ENCODE data around the gene RNASE13. TPM values are rescaled to one million over a fixed set of nuclear protein-coding genes. Genes with fewer than 3 reads are reported as not detected.

Gene RNASE13
- total and polyA plus RNA-seq, 2 experiments from 2014 or later = not detected

DNA sequence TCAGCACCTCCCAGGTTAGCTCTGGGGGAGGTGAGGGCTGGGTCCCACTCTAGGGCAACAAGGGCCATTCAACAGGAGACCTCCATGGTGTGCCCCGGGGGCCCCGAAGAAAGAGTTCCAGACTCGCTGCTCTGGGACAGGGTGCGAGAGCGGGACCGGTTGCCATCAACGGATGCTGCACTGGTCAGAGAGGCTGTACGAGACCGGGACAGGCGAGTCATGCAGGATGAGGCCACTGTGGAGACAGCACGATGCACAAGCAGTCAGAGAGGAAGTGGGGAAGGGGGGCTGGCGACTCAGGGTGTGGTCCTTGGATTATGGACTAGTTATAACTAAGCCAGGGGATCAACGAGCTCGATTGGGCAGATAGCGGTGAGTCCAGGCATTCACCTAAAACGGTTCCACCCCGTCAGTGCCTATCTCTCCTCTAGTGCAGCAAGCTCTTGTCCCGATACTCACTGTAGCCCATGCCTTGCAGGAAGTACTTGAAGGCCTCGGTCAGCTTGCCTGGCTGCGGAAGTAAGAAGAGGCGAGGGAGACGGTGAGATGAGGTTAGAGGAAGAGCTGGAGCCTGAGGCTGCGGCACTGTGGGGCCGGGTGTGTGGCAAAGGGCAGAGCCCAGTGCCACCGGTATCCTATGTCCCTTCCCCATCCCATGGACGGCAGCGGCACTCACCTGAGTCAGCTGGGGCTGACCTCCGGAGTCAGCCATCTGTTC lies 16.9 kb downstream of the RNASE13 start (continued):
- no peak for TF ChIP-seq ZNF462 (CRISPR knock-in tag; IDR thresholded peaks at IDR 0.05)
- no peak for TF ChIP-seq EZH2phosphoT487 (IDR thresholded peaks at IDR 0.05; ENCODE audit: unreplicated experiment)
- TF ChIP-seq CREB1 (CRISPR knock-in tag; IDR thresholded peaks at IDR 0.05; ENCODE audit: low read depth) = no peak
- TF ChIP-seq CTCF (conservative IDR thresholded peaks at IDR 0.05; ENCODE audit: low read depth in 2 of 2) = no peak

DNA sequence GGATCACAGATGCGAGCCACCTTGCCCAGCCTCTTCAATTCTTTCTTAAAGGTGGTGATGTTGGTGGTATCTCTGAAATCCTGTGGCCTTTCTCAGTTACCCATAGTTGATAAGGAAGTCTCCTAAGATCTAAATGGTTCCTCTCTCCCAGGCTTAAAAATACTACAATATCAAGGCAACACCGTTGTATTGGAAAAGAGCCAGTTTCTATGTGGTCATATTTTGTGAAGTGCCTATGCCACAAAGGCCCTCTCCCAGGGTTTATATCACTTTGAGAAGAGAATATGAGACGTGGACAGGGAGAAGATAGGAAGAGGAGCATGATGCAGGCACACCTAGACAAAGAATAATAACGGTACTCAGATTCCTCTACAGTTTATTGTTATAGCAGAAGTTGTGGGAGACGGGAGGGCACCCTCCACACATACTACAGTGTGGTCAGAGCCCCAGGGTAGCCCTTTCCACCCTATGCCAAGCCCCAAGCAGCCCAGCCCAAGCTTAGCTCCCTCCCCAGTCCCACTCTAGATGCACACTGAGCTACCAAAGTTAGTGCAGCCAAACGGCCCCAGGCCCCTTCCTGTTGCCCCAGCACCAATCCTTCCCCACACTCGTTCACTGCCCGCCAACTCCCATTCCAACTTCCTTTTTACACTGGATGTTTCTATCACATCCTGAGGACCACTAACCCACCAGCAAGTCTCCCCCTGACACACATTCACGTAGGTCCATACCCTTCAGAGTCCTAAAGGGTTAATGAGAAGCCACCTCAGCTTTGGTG lies 18.0 kb downstream of the RNASE13 start:
- Mint-ChIP-seq H3K4me3 (no peak overlapping the region), H3K36me3 (ENCODE audit: low read depth) (peaks cover 10% of the 10 kb centered on the region), H3K27me3 (ENCODE audit: insufficient read depth, low read depth, poor library complexity) (peaks cover 7% of the 10 kb centered on the region), H3K4me1 (peaks cover 9% of the 10 kb centered on the region), H3K27ac (no peak overlapping the region), H3K9me3 (no peaks in the 10 kb centered on the region)
- Histone ChIP-seq H3K36me3 (ENCODE audit: insufficient read depth) (no peaks in the 10 kb centered on the region), H3F3A (replicated peaks; ENCODE audit: low read depth) (no peaks in the 10 kb centered on the region), H3K4me3 (no peak overlapping the region), H4K20me1 (replicated peaks; ENCODE audit: insufficient read depth) (no peaks in the 10 kb centered on the region), H3K4me2 (no peak overlapping the region), H2AFZ (no peak overlapping the region), H3K9me2 (ENCODE audit: insufficient read depth) (no peaks in the 10 kb centered on the region), H3K27ac (ENCODE audit: low read depth) (no peak overlapping the region), H3K79me2 (replicated peaks; ENCODE audit: insufficient read depth) (no peaks in the 10 kb centered on the region), H3K4me1 (ENCODE audit: insufficient read depth) (0 out of 2 replicates have a peak, but pooled peaks cover 7% of the 10 kb centered on the region), H3K27me3 (ENCODE audit: insufficient read depth) (no peaks in the 10 kb centered on the region)
- ATAC-seq (no peak), DNase-seq (ENCODE audit: low spot score) (no peak)
- TF ChIP-seq JUNB (IDR thresholded peaks at IDR 0.05; ENCODE audit: unreplicated experiment) (no peak), ZNF462 (CRISPR knock-in tag; IDR thresholded peaks at IDR 0.05) (no peak)
